Right renal cortex interstitium (tissue), 3 donors: ENCODE measurements around the gene EHHADH. TPM values are rescaled to one million over a fixed set of nuclear protein-coding genes. Genes with fewer than 3 reads are reported as not detected.

Experiments
- DNase-seq, 3 donors: peaks; one replicate each; pipeline ENCODE4 v3.0.0-alpha.2; 2013; ENCODE audit warnings: low read depth in 3 of 3, low spot score in 2 of 3
- polyA plus RNA-seq, 3 donors: library from polyadenylated mRNA; unstranded; fragments of 120-200 nt; gene quantifications; one replicate each; pipeline ENCODE4 v1.2.1, GENCODE V29; 2013; ENCODE audit not compliant: insufficient read length in 3 of 3

EHHADH gene
- polyA plus RNA-seq, 3 donors = 28.6 to 35.3 (median 30.6) TPM

GRCh38 chr3:185199671-185200070, 54.2 kb downstream of the EHHADH start:
- DNase-seq = no peak

GRCh38 chr3:185199206-185199605, 54.6 kb downstream of the EHHADH start:
- no peak for DNase-seq

DNA sequence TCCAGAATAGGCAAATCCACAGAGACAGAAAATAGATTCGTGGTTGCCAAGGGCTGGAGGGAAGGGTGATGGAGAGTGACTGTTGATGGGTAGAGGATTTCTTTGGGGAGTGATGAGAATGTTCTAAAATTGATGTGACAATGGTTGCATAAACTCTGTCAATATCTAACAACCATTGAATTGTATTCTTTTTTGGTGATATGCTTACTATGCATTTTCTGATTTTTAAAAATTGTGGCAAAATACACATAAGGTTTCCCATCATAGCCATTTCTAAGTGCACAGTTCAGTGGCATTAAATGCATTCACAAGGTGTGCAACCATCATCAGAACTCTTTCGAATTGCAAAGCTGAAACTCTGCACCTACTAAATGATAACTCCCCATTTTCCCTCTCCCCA, 56.8 kb downstream of the EHHADH start:
- no peak for DNase-seq

- no peak for DNase-seq
Observed at GRCh38 chr3:185195652-185196051, 58.2 kb downstream of the EHHADH start.

DNA sequence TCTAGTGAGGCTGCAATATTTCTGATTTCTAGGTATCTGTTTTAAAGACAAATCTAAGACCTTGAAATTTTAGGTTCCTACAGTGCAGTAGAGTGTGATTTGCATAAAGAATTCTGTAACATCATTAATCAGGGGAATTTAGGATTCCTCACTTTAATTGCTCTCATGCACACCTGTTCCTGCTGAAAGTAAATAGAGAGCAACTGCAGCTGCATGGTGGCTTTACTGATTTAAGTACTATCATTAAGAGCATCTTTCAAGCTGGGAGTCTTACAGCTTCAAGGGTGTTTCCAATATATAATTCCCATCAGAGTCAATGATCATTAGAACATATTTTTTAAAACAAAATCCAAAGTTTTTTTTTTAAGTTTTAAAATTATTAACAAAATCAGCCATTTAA, 65.0 kb downstream of the EHHADH start:
- DNase-seq = no peak

GRCh38 chr3:185187391-185187790, 66.5 kb downstream of the EHHADH start:
- no peak for DNase-seq

GRCh38 chr3:185176750-185177359, 77.0 kb downstream of the EHHADH start:
- peak; percentile 25 to 36 (median 35) for DNase-seq

GRCh38 chr3:185175370-185175987, 78.4 kb downstream of the EHHADH start:
- peak in 1 of 3 donors; percentile 32 for DNase-seq

DNA sequence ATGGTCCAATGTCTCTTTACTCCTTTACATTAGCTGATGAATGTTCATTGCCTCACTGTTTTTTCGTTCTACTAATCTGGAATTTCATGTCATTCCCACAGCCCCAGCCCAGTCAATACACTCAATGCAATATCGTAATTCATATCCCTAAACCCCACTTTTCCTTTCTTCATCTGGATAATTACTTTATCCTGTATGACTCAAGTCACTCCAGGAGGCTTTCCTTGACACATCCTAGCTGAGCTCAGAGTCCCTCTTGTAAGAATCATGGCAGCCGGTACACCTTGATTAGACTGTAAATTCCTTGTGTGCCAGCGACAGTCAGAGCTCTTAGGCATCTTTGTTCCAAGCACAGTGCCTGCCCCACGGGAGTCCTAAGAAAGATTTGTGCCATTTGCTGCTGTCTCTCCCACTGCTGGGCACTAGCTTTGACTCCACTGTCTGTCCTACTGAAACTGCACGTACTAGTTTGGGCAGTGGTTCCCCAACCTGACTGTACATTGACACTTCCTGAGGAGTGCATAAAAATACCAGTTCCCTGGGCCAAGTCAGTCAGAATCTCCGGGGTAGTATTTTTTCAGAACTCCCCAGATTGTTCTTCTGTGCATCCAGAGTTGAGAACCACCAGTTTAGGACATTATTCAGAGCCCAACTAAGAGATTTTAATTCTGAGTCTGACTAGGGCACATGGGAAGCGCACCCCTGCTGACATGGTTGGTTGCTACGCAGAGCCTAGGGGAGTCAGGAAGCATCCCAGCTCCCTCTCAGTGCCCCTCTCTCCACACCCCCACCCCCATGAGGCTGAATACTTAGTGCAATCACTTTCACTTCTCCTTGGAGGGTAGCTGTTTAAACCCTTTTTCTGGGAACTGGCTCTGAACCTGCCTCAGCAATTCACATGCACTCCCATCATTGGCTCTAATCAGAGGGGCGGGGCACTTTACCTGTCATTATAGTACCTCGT, 81.5 kb downstream of the EHHADH start:
- DNase-seq = no peak

GRCh38 chr3:185164428-185165217, 89.2 kb downstream of the EHHADH start:
- DNase-seq = no peak

- DNase-seq = no peak
Observed at GRCh38 chr3:185162634-185163033, 91.2 kb downstream of the EHHADH start.

DNA sequence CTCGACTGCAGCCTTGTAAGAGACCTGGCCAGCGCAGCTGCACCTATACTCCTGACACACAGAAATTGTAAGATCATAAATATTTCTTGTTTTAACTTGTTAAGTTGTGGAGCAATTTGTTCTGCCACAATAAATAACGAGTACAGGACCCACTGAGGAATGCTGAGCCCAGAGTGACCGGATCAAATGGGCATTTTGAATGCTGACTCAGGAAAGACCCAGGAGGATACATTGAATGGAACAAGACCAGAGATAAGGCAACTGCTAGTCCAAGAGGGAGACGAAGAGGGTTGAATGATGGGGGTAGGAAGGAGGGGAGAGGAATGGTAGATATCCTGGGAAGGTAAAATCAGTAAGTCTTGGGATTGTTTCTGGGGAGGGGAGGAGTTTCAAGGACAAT, 92.1 kb downstream of the EHHADH start:
- no peak for DNase-seq

DNA sequence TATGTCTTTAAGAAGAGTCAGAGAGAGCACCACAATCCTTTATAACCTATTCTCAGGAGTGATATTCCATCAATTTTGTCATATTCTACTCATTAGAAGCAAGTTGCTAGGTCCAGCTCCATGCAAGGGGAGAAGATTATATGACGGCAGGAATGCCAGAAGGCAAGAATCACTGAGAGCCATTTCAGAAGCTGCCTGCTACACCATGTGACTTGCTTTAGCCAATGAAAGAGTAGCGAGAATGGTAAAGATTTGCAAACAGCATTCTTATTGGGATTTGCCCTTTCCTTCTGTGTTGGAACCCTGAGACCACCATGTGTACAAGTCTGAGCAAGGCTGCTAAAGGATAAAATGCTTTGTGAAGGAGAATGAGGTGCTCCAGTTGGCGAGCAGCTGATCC, 96.5 kb downstream of the EHHADH start:
- DNase-seq = no peak

DNA sequence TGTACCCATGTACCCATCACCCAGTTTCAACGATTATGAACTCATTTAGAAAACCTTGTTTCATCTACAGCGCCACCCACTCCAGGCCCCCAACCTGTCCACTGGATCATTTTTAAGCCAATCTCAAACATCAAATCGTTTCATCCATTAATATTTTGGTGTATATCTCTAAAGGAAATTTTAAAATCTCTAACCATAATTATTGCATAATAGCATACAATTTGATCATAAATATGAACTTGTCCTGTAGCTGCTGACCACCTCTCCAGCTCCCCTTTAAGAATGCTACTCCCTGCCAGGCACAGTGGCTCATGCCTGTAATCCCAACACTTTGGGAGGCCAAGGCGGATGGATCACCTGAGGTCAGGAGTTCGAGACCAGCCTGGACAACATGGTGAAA, 98.2 kb downstream of the EHHADH start:
- no peak for DNase-seq

DNA sequence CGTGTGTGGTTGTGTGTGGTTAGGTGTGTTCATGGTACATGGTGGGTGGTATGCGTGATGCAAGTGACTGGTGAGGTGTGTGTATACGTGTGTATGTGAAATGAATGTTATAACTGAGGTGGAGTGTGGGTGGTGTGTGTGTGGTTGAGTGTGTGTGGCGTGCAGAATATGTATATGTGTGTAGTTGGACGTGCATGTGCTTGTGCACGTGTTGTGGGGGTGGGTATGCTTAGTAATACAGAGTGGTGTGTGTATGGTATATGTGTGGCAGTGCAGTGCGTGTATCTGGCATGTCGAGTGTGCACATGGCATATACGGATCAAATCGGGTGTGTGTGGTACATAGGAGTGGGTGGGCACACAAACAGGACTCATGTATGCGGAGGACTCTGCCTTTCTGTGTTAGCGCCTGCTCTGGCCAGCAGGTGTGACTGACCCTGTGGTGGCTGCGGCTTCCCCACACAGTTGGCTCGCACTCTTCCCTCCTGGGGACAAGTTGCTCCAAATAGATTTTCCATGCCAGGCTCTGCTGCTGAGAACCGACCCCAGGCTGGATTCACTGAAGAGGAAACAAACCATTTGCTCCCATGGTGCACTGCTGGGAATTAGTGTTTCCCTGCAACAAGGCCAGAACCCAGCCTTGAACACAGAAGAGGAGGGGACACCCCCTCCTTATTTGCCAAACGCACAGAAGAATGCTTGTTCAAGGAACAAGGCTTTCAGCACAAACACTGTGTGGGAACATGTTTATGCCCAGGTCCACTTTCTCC, 99.8 kb downstream of the EHHADH start:
- DNase-seq = no peak

- DNase-seq = peak in 2 of 3 donors; percentile 19 to 26
Observed at GRCh38 chr3:185153171-185153771, 100.6 kb downstream of the EHHADH start.

GRCh38 chr3:185152410-185153170, 101.3 kb downstream of the EHHADH start, which contains the start of gene C3orf70:
Gene C3orf70 (minus strand): TSS chr3:185153060. CDS start chr3:185152823, 237 bp downstream.
- DNase-seq = peak in 2 of 3 donors; percentile 51 to 56

GRCh38 chr3:185151964-185152409, 101.9 kb downstream of the EHHADH start:
- DNase-seq = no peak
